Keratinocyte (primary cell): Measurements from ENCODE around the gene JHY. TPM values are rescaled to one million over a fixed set of nuclear protein-coding genes. Genes with fewer than 3 reads are reported as not detected.

ENCODE experiments used
- DNase-seq: peaks from one replicate; pipeline ENCODE4 v3.0.0-alpha.2; 2011; ENCODE audit warnings: low read depth, missing footprints, low spot score
- FAIRE-seq: peaks from 2 replicates; lab custom pipeline; 2011; peaks lifted over from hg19 to GRCh38; lab: Jason Lieb, UNC
- H2AFZ ChIP-seq: 2 replicates; pipeline ENCODE4 v1.6.0; 2012; ENCODE audit warnings: low read length, control low read depth, inconsistent platforms; ENCODE audit not compliant: control insufficient read depth
- H3K27ac ChIP-seq: 2 replicates; pipeline ENCODE4 v1.5.1; 2011; ENCODE audit warnings: low read length; ENCODE audit not compliant: control insufficient read depth, insufficient read depth
- H3K27me3 ChIP-seq: 3 replicates; pipeline ENCODE4 v1.6.0; 2011; ENCODE audit warnings: low read length; ENCODE audit not compliant: control insufficient read depth, insufficient read depth; ENCODE audit errors: extremely low read depth
- H3K36me3 ChIP-seq, 2 experiments: 2 replicates in 1 of 2; 3 replicates in 1 of 2; pipeline ENCODE4 v1.5.1; 2011; ENCODE audit warnings: low read length in 2 of 2, mild to moderate bottlenecking in 1 of 2; ENCODE audit not compliant: control insufficient read depth in 2 of 2, insufficient read depth in 2 of 2; ENCODE audit errors: extremely low read depth in 1 of 2
- H3K4me1 ChIP-seq: 3 replicates; pipeline ENCODE4 v1.5.1; 2011; ENCODE audit warnings: low read length; ENCODE audit not compliant: control insufficient read depth, insufficient read depth; ENCODE audit errors: extremely low read depth
- H3K4me2 ChIP-seq: 3 replicates; pipeline ENCODE4 v1.6.0; 2011; ENCODE audit warnings: low read depth, low read length; ENCODE audit not compliant: control insufficient read depth, insufficient read depth; ENCODE audit errors: extremely low read depth
- H3K4me3 ChIP-seq, 3 experiments: fragments of 200-600 bp in 1 of 3; sonication (generic) in 1 of 3; 2 replicates in 2 of 3; 3 replicates in 1 of 3; pipeline ENCODE4 v1.5.1; 2011 to 2016; ENCODE audit warnings: low read length in 3 of 3, mild to moderate bottlenecking in 3 of 3, control low read depth in 2 of 3, inconsistent platforms in 1 of 3, low read depth in 1 of 3, mixed read lengths in 1 of 3, mixed run types in 1 of 3, moderate library complexity in 1 of 3; ENCODE audit not compliant: control insufficient read depth in 2 of 3, insufficient read depth in 2 of 3; ENCODE audit errors: extremely low read depth in 1 of 3
- H3K79me2 ChIP-seq: 2 replicates; pipeline ENCODE4 v1.6.0; 2012; ENCODE audit warnings: low read length; ENCODE audit not compliant: control insufficient read depth, insufficient read depth
- H3K9ac ChIP-seq: 3 replicates; pipeline ENCODE4 v1.6.0; 2011; ENCODE audit warnings: low read length; ENCODE audit not compliant: control insufficient read depth, insufficient read depth; ENCODE audit errors: extremely low read depth
- H3K9me1 ChIP-seq: 3 replicates; pipeline ENCODE4 v1.6.0; 2011; ENCODE audit warnings: low read length; ENCODE audit not compliant: control insufficient read depth, insufficient read depth; ENCODE audit errors: extremely low read depth
- H3K9me3 ChIP-seq: 2 replicates; pipeline ENCODE4 v1.5.1; 2012; ENCODE audit warnings: low read depth, low read length; ENCODE audit not compliant: control insufficient read depth
- H4K20me1 ChIP-seq: 3 replicates; pipeline ENCODE4 v1.6.0; 2011; ENCODE audit warnings: low read length; ENCODE audit not compliant: control insufficient read depth, insufficient read depth; ENCODE audit errors: extremely low read depth
- EZH2 ChIP-seq: IDR thresholded peaks from one replicate; pipeline ENCODE4 v1.6.1; 2012; ENCODE audit warnings: inconsistent platforms, mild to moderate bottlenecking, low read length, moderate library complexity
- dilution Hi-C: fragments of 300-500 bp; cut with MboI; formaldehyde crosslinking; loops from one replicate; pipeline ENCODE4 v1.7.0; 2020; ENCODE audit warnings: low sequenced_read_pairs; ENCODE audit not compliant: extremely low pct_ligation_motif_present
- polyA plus RNA-seq, 5 experiments: library from polyadenylated mRNA; depleted of rRNA in 3 of 5; stranded (reverse) in 3 of 5; stranded (forward) in 1 of 5; unstranded in 1 of 5; fragments of >200 nt; gene quantifications; 1 replicate in 1 of 5; 2 replicates in 3 of 5; 3 replicates in 1 of 5; pipeline versions ENCODE4 v1.2.1 to v1.2.3, GENCODE V29; 2011 to 2012; ENCODE audit warnings: missing spikeins in 2 of 5, low read depth in 1 of 5, low replicate concordance in 1 of 5
- TF ChIP-seq, protein P1 (sequence below), 3 experiments: IDR thresholded peaks in 1 of 3; conservative IDR thresholded peaks in 1 of 3; optimal IDR thresholded peaks in 1 of 3; 2 replicates in 2 of 3; 3 replicates in 1 of 3; pipeline versions ENCODE3 to v1.5.1; 2011; ENCODE audit warnings: low read length in 3 of 3, mild to moderate bottlenecking in 3 of 3, moderate library complexity in 2 of 3, control low read depth in 1 of 3, inconsistent platforms in 1 of 3; ENCODE audit not compliant: insufficient read depth in 2 of 3; ENCODE audit errors: extremely low read depth in 1 of 3

JHY gene
- polyA plus RNA-seq, 1 donor (not counting 4 experiments of a cell fraction or from before 2014, with no cell fraction given) = 3.9 TPM

DNA sequence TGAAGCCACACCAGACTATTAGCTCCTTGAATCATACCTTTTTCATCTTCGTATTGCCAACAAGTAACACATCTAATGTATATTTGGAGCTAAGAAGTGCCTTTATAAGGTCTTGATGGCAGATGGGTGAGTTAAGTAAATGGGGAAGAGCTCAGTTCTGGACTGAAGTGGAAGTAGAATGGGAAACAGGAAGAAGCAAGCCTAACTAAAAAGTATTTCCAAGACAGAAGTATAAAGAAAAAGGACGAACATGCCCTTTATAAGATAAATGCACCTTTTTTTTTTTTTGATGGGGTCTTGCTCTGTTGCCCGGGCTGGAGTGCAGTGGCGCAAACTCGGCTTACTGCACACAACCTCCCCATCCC, 29.8 kb upstream of the JHY start:
- dilution Hi-C loops = no loop called here
- H3K4me3 ChIP-seq = no peak overlapping the region
- no peak for TF ChIP-seq EZH2
- TF ChIP-seq, protein P1, sequence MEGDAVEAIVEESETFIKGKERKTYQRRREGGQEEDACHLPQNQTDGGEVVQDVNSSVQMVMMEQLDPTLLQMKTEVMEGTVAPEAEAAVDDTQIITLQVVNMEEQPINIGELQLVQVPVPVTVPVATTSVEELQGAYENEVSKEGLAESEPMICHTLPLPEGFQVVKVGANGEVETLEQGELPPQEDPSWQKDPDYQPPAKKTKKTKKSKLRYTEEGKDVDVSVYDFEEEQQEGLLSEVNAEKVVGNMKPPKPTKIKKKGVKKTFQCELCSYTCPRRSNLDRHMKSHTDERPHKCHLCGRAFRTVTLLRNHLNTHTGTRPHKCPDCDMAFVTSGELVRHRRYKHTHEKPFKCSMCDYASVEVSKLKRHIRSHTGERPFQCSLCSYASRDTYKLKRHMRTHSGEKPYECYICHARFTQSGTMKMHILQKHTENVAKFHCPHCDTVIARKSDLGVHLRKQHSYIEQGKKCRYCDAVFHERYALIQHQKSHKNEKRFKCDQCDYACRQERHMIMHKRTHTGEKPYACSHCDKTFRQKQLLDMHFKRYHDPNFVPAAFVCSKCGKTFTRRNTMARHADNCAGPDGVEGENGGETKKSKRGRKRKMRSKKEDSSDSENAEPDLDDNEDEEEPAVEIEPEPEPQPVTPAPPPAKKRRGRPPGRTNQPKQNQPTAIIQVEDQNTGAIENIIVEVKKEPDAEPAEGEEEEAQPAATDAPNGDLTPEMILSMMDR (optimal IDR thresholded peaks at IDR 0.05 in 1 of 3, IDR thresholded peaks at IDR 0.05 in 1 of 3, conservative IDR thresholded peaks at IDR 0.05 in 1 of 3; ENCODE audit: extremely low read depth in 1 of 3, insufficient read depth in 2 of 3, low read length in 3 of 3) = no peak

DNA sequence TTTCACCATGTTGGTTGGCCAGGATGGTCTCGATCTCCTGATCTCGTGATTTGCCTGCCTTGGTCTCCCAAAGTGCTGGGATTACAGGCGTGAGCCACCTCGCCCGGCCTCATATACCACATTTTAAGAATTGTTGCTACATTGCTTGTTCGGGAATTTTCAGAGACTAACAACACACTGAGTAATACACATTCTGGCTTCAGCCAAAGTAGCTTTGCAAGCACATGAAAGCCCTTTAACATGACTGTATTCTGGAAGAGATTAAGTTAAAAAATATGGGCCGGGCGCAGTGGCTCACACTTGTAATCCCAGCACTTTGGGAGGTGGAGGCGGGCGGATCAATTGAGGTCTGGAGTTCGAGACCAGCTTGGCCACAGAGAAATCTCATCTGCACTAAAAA, 29.3 kb upstream of the JHY start:
- Histone ChIP-seq H3K4me2 (no peak overlapping the region), H3K4me1 (peaks cover 36% of the 10 kb centered on the region), H2AFZ (no peak overlapping the region), H3K9me1 (no peaks in the 10 kb centered on the region), H3K4me3 (no peak overlapping the region), H3K27ac (no peak overlapping the region), H3K27me3 (no peaks in the 10 kb centered on the region), H3K9me3 (no peaks in the 10 kb centered on the region), H3K36me3 (no peaks in the 10 kb centered on the region), H4K20me1 (no peaks in the 10 kb centered on the region), H3K9ac (no peak overlapping the region), H3K79me2 (no peaks in the 10 kb centered on the region)
- TF ChIP-seq, protein P1 (optimal IDR thresholded peaks at IDR 0.05 in 1 of 3, IDR thresholded peaks at IDR 0.05 in 1 of 3, conservative IDR thresholded peaks at IDR 0.05 in 1 of 3; ENCODE audit: extremely low read depth in 1 of 3, insufficient read depth in 2 of 3, low read length in 3 of 3) = no peak
- TF ChIP-seq EZH2 = no peak
- FAIRE-seq (no peak), DNase-seq (no peak)
- dilution Hi-C loops = no loop called here

More for the DNA sequence above, 29.8 kb upstream of the JHY start:
- DNase-seq (no peak), FAIRE-seq (no peak)
- Histone ChIP-seq H3K79me2 (no peaks in the 10 kb centered on the region), H3K4me2 (no peak overlapping the region), H2AFZ (peak overlapping the region; percentile 69), H3K4me1 (peaks cover 36% of the 10 kb centered on the region), H3K27me3 (no peaks in the 10 kb centered on the region), H3K9me3 (no peaks in the 10 kb centered on the region), H4K20me1 (no peaks in the 10 kb centered on the region), H3K9me1 (no peaks in the 10 kb centered on the region), H3K9ac (no peak overlapping the region), H3K27ac (no peak overlapping the region), H3K36me3 (no peaks in the 10 kb centered on the region)
